Astrocyte of the spinal cord (primary cell): ENCODE data around the gene HOXD13.

Source experiments
- DNase-seq: peaks from one replicate; pipeline ENCODE4 v3.0.0; 2011; ENCODE audit warnings: low read depth, low spot score
- H3K4me3 ChIP-seq: 2 replicates; pipeline ENCODE4 v1.5.1; 2011; ENCODE audit warnings: low read depth, mild to moderate bottlenecking, low read length, moderate library complexity
- CTCF ChIP-seq: IDR thresholded peaks from 2 replicates; pipeline ENCODE4 v1.5.1; 2012; ENCODE audit warnings: low read depth, mild to moderate bottlenecking, low read length, inconsistent platforms
- in situ Hi-C: cut with HindIII; loops from 2 replicates; pipeline ENCODE4 v1.10.0; 2017; ENCODE audit warnings: low sequenced_read_pairs

Gene HOXD13

GRCh38 chr2:176071330-176072291 is 20.9 kb upstream of the HOXD13 start:
- in situ Hi-C loops, result no loop called here
- TF ChIP-seq CTCF, result no peak
- H3K4me3 ChIP-seq, result no peak overlapping the region
- DNase-seq, result no peak

- no peak for TF ChIP-seq CTCF
- no peak overlapping the region for H3K4me3 ChIP-seq
- in situ Hi-C loops, result no loop called here
- no peak for DNase-seq
Measured at GRCh38 chr2:176072292-176072669, 20.2 kb upstream of the HOXD13 start.

- in situ Hi-C loops, result no loop called here
- TF ChIP-seq CTCF, result no peak
- no peak overlapping the region for H3K4me3 ChIP-seq
- no peak for DNase-seq
Measured at GRCh38 chr2:176072951-176073904, 19.3 kb upstream of the HOXD13 start.

DNA sequence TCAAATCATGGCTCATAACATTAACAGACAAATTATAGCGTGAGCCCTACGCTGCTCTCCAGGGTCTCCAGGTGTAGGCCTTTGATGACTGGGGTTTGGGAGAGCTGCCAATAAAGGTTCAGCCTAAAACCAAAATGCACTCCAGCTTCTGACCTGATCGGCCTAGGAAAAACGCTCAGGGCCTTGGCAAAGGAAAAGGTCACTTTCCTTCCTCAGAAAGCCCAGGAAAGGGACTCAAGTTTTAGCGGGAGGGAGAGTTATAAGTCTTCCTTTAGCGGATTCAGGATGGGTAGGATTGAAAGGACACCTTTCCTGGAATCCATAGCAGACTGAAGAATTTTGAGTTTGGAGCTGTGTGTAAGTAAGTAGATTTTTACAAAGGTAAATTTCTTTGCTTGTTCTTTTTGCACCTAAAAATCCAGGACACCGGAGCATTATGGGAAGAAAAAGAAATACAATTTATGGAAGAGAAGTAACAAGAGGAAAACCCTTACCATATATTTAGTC is 17.5 kb upstream of the HOXD13 start:
- TF ChIP-seq CTCF, result no peak
- in situ Hi-C loops, result no loop called here

DNA sequence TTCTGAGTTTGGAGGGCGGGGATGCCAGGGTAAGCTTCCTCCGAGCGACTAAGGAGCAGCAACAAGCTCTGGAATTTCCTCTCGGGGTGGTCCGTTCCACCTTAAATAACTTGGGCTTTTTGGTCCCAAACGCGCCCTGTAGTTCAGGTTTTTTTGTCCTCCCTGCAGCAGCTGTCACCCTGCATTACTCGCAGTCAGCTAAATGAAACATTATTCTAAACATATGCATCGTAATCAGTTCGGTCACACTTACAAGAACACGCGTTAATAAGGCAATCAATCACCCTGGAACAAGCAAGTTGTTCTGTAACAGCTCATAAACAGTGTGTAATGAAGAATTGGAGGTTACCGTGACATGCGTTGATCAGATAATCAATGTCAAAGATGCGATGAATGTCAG is 17.0 kb upstream of the HOXD13 start:
- no peak for DNase-seq
- H3K4me3 ChIP-seq, result no peak overlapping the region
- in situ Hi-C loops, result no loop called here
- no peak for TF ChIP-seq CTCF

More for the DNA sequence above, 17.5 kb upstream of the HOXD13 start:
- no peak overlapping the region for H3K4me3 ChIP-seq
- DNase-seq, result no peak

DNA sequence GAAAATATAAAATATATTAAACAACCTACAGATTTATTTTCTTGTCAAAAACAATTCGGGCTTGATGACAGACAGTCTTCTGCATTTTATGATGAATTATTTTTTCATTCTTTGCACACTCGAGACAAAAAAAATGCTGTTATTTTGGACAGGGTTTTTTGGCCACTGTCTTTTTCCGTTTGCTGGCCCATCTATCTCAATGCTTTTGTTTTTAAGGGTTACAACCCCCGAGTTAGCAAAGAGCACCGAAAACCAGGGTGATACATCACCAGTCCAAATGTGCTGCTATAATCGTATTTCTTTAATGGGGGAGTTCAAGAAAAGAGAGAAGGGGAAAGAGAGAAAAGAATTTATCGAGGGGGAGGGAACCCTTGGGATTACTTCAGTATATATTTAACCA is 16.5 kb upstream of the HOXD13 start:
- in situ Hi-C loops, result no loop called here
- no peak for DNase-seq
- no peak for TF ChIP-seq CTCF
- no peak overlapping the region for H3K4me3 ChIP-seq
